ENCODE data around the gene DNAJB5.
"Not testable (repeated sequence)": the region's sequence is repeated elsewhere in the genome, so short reads cannot be mapped to it uniquely, and the experiment has no call there.

DNAJB5 gene

DNA sequence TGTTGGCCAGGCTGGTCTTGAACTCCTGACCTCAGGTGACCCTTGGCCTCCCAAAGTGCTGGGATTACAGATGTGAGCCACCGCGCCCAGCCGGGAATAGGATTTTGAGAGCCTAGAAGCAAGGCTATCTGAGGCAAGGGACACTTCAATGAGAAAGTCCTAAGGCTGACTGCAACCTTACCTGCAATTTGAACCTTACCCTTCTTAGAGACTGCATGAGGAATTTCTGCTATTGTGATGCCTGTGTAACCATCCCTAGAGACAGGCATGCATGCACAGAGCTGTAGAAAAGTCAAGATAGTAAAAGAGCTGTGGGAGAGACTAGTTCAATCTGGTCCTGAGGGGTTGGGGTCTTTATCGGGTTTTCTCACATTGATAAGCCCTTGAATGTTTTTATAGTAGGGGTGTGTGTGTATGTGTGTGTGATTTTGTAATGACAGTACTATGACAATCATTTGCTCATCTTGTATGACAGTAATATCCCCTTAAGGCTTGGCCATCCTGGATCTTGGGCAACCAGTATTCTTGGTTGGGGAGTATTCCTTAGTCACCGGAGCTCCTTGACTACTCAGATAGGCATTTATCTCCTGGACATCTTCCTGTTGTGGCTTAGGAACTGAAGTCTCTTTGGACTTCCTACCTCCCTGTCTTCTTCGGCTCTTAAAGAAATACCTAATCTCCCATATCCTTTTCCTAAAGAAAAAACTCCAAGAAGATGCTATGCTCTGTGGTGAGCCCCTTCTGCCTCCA is 11.2 kb downstream of the DNAJB5 start:
- Histone ChIP-seq H3K36me3 (ENCODE audit: insufficient read depth, low read length) (peaks cover 6% of the 10 kb centered on the region; the same call in 1 of the 2 replicates), H3K27me3 (ENCODE audit: insufficient read depth, low read length) (no peaks in the 10 kb centered on the region), H3K4me1 (ENCODE audit: control insufficient read depth, insufficient read depth, low read length, unreplicated experiment) (peaks cover 28% of the 10 kb centered on the region), H3K4me3 (ENCODE audit: low read depth, low read length) (no peak overlapping the region), H3K27ac (ENCODE audit: low read depth, low read length) (peak overlapping the region; percentile 71), H2AFZ (ENCODE audit: low read length, unreplicated experiment) (no peak overlapping the region), H3K79me2 (ENCODE audit: control insufficient read depth, insufficient read depth, low read length, unreplicated experiment) (no peaks in the 10 kb centered on the region)

DNA sequence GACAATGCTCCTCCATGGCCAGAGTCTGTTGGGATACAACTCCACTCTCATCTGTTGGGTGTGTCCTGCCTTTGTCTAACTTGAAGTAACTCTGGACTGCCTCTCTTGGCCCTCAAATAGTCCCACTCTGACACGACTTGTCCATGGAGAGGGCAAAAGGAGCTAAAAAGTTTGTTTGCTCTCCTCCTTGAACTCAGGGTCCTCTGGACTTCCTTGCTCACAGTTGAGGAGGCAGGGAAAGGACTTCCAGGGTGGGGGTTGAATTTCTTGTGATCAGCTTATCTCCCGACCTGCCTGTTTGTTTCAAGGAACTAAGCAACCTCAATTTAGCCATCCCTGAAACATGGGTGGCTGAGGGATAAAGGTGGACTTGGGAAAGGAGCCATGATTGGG is 11.7 kb downstream of the DNAJB5 start:
- no peaks in the 10 kb centered on the region for H3K27me3 ChIP-seq (ENCODE audit: insufficient read depth, low read length)
- peak overlapping the region; percentile 71 for H3K27ac ChIP-seq (ENCODE audit: low read depth, low read length)
- peaks cover 6% of the 10 kb centered on the region; the same call in 1 of the 2 replicates for H3K36me3 ChIP-seq (ENCODE audit: insufficient read depth, low read length)
- no peaks in the 10 kb centered on the region for H3K79me2 ChIP-seq (ENCODE audit: control insufficient read depth, insufficient read depth, low read length, unreplicated experiment)
- no peak overlapping the region for H3K4me3 ChIP-seq (ENCODE audit: low read depth, low read length)
- H3K4me1 ChIP-seq (ENCODE audit: control insufficient read depth, insufficient read depth, low read length, unreplicated experiment) = peaks cover 22% of the 10 kb centered on the region
- no peak overlapping the region for H2AFZ ChIP-seq (ENCODE audit: low read length, unreplicated experiment)

DNA sequence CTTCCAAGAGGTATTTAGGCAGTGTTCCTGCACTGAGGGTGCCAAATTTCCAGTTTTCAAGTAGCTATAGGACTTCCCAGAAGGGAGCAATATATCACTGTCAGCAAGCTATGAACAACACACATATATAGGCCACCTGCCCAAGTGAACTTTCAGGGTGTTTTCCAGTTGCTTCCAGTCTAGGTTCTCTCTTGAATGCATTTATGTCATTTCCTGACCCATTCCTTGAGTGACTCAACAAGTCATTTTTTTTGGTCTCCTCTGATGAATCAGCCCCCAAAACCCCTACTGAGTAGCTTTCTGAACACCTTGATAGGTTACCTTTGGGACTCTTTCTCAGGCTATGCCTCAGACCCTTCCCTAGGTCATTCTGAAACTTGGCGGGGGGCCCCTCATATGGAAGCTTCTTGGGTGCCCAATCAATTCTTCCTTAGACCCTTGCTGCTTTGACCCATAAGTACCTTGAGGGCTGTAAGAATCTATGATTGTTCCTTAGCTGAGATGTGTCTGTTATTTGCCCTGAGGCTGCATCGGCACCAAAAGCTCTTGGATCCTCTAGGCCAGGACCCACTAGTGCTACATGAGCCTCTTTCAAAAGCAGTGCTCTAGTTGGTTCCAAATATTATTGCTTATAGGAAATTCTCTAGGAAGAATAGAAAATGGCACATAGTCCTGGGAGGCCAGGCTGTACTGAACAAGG is 12.4 kb downstream of the DNAJB5 start:
- peaks cover 5% of the 10 kb centered on the region; the same call in 1 of the 2 replicates for H3K36me3 ChIP-seq (ENCODE audit: insufficient read depth, low read length)
- peaks cover 20% of the 10 kb centered on the region for H3K4me1 ChIP-seq (ENCODE audit: control insufficient read depth, insufficient read depth, low read length, unreplicated experiment)
- H3K4me3 ChIP-seq (ENCODE audit: low read depth, low read length) = no peak overlapping the region
- H3K27me3 ChIP-seq (ENCODE audit: insufficient read depth, low read length) = no peaks in the 10 kb centered on the region
- H3K79me2 ChIP-seq (ENCODE audit: control insufficient read depth, insufficient read depth, low read length, unreplicated experiment) = no peaks in the 10 kb centered on the region
- H2AFZ ChIP-seq (ENCODE audit: low read length, unreplicated experiment) = no peak overlapping the region
- peak overlapping the region; percentile 71 for H3K27ac ChIP-seq (ENCODE audit: low read depth, low read length)

DNA sequence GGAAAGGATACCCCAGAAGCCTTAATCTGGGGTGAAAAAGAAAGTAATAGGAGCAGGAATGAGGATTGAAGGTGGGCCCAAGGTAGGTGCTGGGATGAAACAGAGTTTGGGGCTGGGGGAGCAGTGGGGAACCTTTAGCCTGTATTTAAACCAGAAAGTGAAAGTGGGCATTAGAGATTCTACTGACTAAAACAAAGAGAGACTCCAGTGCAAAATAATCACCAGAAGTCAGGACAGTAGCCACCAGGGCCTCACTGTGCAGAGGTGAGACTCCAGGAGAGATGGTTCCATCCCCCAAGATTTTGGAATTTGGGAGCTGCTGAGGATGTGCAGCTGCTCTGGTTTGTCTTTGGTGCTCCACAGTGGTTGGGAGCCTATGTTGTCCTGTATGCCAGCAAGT is 13.1 kb downstream of the DNAJB5 start:
- peaks cover 20% of the 10 kb centered on the region for H3K4me1 ChIP-seq (ENCODE audit: control insufficient read depth, insufficient read depth, low read length, unreplicated experiment)
- H3K36me3 ChIP-seq (ENCODE audit: insufficient read depth, low read length) = no peaks in the 10 kb centered on the region
- H3K4me3 ChIP-seq (ENCODE audit: low read depth, low read length) = no peak overlapping the region
- H3K27ac ChIP-seq (ENCODE audit: low read depth, low read length) = no peak overlapping the region
- no peaks in the 10 kb centered on the region for H3K27me3 ChIP-seq (ENCODE audit: insufficient read depth, low read length)
- no peak overlapping the region for H2AFZ ChIP-seq (ENCODE audit: low read length, unreplicated experiment)
- no peaks in the 10 kb centered on the region for H3K79me2 ChIP-seq (ENCODE audit: control insufficient read depth, insufficient read depth, low read length, unreplicated experiment)

DNA sequence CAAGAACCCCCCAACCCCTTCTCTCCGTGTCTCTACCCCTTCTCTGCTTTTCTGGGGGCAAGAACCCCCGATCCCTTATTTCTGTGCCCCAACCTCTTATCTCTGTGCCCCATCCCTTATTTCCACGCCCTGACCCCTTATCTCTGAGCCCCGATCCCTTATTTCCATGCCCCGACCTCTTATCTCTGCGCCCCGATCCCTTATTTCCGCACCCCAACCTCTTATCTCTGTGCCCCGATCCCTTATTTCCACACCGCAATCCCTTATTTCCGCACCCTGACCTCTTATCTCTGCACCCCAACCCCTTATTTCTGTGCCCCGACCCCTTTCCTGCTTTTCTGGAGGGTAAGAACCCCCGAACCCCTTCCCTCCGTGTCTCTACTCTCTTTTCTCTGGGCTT is 14.8 kb downstream of the DNAJB5 start:
- H3K27ac ChIP-seq (ENCODE audit: low read depth, low read length); H3K36me3 ChIP-seq (ENCODE audit: insufficient read depth, low read length); H3K79me2 ChIP-seq (ENCODE audit: control insufficient read depth, insufficient read depth, low read length, unreplicated experiment); H3K4me3 ChIP-seq (ENCODE audit: low read depth, low read length); H3K27me3 ChIP-seq (ENCODE audit: insufficient read depth, low read length); H2AFZ ChIP-seq (ENCODE audit: low read length, unreplicated experiment): not testable (repeated sequence)
- H3K4me1 ChIP-seq (ENCODE audit: control insufficient read depth, insufficient read depth, low read length, unreplicated experiment) = peaks cover 20% of the 10 kb centered on the region

DNA sequence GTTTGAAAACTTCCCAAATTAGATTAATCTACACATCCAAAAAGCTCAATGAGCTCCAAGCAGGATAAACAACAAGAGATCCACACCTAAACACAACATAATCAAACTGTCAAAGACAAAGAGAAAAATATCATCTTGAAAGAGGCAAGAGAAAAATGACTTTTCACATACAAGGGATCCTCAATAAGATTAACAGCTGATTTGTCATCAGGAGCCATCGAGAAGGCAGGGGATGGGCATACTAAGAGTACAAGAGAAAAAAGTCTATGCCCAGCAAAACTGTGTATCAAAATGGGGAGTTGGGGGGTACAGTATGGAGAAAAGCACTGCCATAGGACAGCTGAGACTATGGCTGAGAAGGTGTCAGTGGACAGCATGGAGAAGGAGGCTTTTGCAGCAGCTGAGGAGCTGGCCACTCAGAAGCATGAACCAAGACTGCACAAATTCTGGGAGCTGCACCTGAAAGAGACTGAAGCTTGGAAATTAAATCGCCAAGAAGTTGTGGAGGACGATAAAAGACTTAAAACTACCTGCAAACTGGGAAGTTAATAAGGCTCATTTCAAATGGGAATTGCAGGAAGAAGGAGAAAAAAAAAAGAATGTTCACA is 20.9 kb downstream of the DNAJB5 start:
- Histone ChIP-seq H3K4me1 (ENCODE audit: control insufficient read depth, insufficient read depth, low read length, unreplicated experiment) (no peaks in the 10 kb centered on the region), H3K79me2 (ENCODE audit: control insufficient read depth, insufficient read depth, low read length, unreplicated experiment) (no peaks in the 10 kb centered on the region), H3K4me3 (ENCODE audit: low read depth, low read length) (no peak overlapping the region), H3K36me3 (ENCODE audit: insufficient read depth, low read length) (peaks cover 29% of the 10 kb centered on the region), H3K27me3 (ENCODE audit: insufficient read depth, low read length) (no peaks in the 10 kb centered on the region), H3K27ac (ENCODE audit: low read depth, low read length) (no peak overlapping the region), H2AFZ (ENCODE audit: low read length, unreplicated experiment) (no peak overlapping the region)

DNA sequence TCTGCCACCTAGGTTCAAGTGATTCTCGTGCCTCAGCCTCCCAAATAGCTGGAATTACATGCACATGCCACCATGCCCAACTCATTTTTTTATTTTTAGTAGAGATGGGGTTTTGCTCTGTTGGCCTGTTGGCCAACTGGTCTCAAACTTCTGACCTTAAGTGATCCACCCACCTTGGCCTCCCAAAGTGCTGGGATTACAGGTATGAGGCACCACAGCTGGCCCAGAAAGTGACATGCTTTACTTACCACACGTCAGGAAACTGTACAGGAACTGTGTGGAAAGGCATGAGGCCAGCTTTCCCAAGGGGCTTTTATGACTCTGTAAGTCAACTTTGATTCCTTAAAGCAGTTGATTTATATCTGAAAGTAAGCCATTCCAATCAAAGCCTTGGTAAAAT is 25.0 kb downstream of the DNAJB5 start:
- Histone ChIP-seq H3K27ac (ENCODE audit: low read depth, low read length) (no peak overlapping the region), H3K4me1 (ENCODE audit: control insufficient read depth, insufficient read depth, low read length, unreplicated experiment) (no peaks in the 10 kb centered on the region), H3K79me2 (ENCODE audit: control insufficient read depth, insufficient read depth, low read length, unreplicated experiment) (no peaks in the 10 kb centered on the region), H3K36me3 (ENCODE audit: insufficient read depth, low read length) (peaks cover 43% of the 10 kb centered on the region), H3K27me3 (ENCODE audit: insufficient read depth, low read length) (no peaks in the 10 kb centered on the region), H3K4me3 (ENCODE audit: low read depth, low read length) (no peak overlapping the region), H2AFZ (ENCODE audit: low read length, unreplicated experiment) (no peak overlapping the region)

DNA sequence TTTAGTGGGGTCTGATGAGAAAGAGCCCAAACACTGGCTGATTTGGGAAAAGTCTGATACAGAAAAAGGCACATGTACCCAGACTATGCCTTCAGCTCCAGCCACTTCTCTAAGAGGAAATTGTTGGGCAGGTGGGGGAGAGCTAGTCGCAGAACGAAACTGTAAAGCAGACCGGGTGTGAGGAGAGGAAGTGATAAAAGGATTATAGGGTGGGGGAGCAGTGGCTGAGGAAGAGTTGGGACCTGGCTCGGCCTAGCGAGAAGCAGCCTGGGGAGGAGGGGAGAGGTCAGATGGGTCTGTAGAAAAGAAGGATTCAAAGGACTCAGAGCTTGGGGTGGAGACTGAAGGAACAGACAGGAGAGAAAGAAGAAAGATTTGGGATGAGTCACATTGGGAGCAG is 33.9 kb downstream of the DNAJB5 start:
- not testable (repeated sequence) for H3K27me3 ChIP-seq (ENCODE audit: insufficient read depth, low read length); H3K4me3 ChIP-seq (ENCODE audit: low read depth, low read length); H3K79me2 ChIP-seq (ENCODE audit: control insufficient read depth, insufficient read depth, low read length, unreplicated experiment); H3K27ac ChIP-seq (ENCODE audit: low read depth, low read length); H2AFZ ChIP-seq (ENCODE audit: low read length, unreplicated experiment)
- Histone ChIP-seq H3K36me3 (ENCODE audit: insufficient read depth, low read length) (peaks cover 12% of the 10 kb centered on the region; the same call in 1 of the 2 replicates), H3K4me1 (ENCODE audit: control insufficient read depth, insufficient read depth, low read length, unreplicated experiment) (peaks cover 30% of the 10 kb centered on the region)

DNA sequence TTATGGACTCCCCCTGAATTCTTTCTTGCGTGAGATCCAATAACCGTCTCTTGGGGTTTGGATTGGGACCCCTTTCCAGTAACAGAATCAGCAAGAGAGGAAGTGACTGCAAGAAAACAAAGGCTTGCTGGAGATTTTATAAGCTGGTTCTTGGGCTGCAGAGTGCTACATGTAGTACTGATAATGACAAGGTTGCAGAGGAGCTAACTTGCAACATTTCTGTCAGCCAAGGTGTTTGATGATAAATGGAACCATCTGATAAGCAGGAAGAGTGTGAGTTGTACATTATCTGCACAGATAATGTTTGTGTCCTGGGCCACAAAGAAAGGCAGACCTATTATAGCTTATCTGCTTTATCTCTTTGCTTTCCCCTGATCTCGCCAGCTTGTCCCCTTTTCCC is 37.1 kb downstream of the DNAJB5 start:
- no peaks in the 10 kb centered on the region for H3K79me2 ChIP-seq (ENCODE audit: control insufficient read depth, insufficient read depth, low read length, unreplicated experiment)
- no peak overlapping the region for H2AFZ ChIP-seq (ENCODE audit: low read length, unreplicated experiment)
- no peaks in the 10 kb centered on the region for H3K27me3 ChIP-seq (ENCODE audit: insufficient read depth, low read length)
- H3K27ac ChIP-seq (ENCODE audit: low read depth, low read length) = peak overlapping the region; percentile 52; the same call in 1 of the 2 replicates
- H3K4me1 ChIP-seq (ENCODE audit: control insufficient read depth, insufficient read depth, low read length, unreplicated experiment) = peaks cover 30% of the 10 kb centered on the region
- H3K36me3 ChIP-seq (ENCODE audit: insufficient read depth, low read length) = peaks cover 7% of the 10 kb centered on the region; the same call in 1 of the 2 replicates
- peak overlapping the region; percentile 7; the same call in 1 of the 2 replicates for H3K4me3 ChIP-seq (ENCODE audit: low read depth, low read length)

DNA sequence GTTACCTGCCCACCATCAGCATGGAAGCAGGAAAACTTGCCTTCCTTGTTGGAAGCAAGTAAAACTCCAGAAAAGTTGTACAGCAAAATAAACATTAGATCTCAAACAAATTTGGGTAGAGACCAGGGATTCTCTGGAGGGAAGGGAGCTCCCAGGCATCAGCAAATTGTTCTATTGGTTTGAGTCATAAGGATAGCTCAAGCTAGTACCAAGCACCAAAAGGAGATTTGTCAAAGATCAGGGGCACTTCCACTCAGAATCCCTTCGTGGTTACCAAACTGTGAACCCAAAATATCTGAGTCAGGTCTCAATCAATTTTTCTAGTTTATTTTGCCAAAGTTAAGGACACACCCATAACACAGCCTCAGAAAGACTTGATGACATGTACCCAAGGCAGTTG is 37.8 kb downstream of the DNAJB5 start:
- H2AFZ ChIP-seq (ENCODE audit: low read length, unreplicated experiment) = peak overlapping the region; percentile 10

More for the DNA sequence above, 37.8 kb downstream of the DNAJB5 start:
- peak overlapping the region; percentile 52; the same call in 1 of the 2 replicates for H3K27ac ChIP-seq (ENCODE audit: low read depth, low read length)
- no peaks in the 10 kb centered on the region for H3K27me3 ChIP-seq (ENCODE audit: insufficient read depth, low read length)
- no peaks in the 10 kb centered on the region for H3K79me2 ChIP-seq (ENCODE audit: control insufficient read depth, insufficient read depth, low read length, unreplicated experiment)
- H3K4me3 ChIP-seq (ENCODE audit: low read depth, low read length) = peak overlapping the region; percentile 25; the same call in 1 of the 2 replicates
- peaks cover 30% of the 10 kb centered on the region for H3K4me1 ChIP-seq (ENCODE audit: control insufficient read depth, insufficient read depth, low read length, unreplicated experiment)
- H3K36me3 ChIP-seq (ENCODE audit: insufficient read depth, low read length) = peaks cover 7% of the 10 kb centered on the region

All from ACC112 (cell line).